ENCODE results near the gene RPP14. TPM values are rescaled to one million over a fixed set of nuclear protein-coding genes. Genes with fewer than 3 reads are reported as not detected.

RPP14 gene
- total RNA-seq, 1 donor from 2014 or later: 23.3 TPM

GRCh38 chr3:58347984-58348383 is 41.9 kb downstream of the RPP14 start:
- TF ChIP-seq CTCF (conservative IDR thresholded peaks at IDR 0.05): no peak
- Mint-ChIP-seq H3K27me3 (no peaks in the 10 kb centered on the region), H3K36me3 (peaks cover 5% of the 10 kb centered on the region), H3K4me3 (no peak overlapping the region), H3K4me1 (ENCODE audit: unreplicated experiment) (peaks cover 29% of the 10 kb centered on the region), H3K27ac (no peak overlapping the region), H3K9me3 (no peaks in the 10 kb centered on the region)
- DNase-seq (ENCODE audit: extremely low spot score, unreplicated experiment): no peak

GRCh38 chr3:58349792-58350626 is 44.0 kb downstream of the RPP14 start:
- H3K36me3 Mint-ChIP-seq: peaks cover 7% of the 10 kb centered on the region
- peaks cover 29% of the 10 kb centered on the region for H3K4me1 Mint-ChIP-seq (ENCODE audit: unreplicated experiment)
- TF ChIP-seq CTCF (conservative IDR thresholded peaks at IDR 0.05): no peak
- no peaks in the 10 kb centered on the region for H3K9me3 Mint-ChIP-seq
- H3K27ac Mint-ChIP-seq: peak overlapping the region; percentile 52
- peak overlapping the region; percentile 44 for H3K4me3 Mint-ChIP-seq
- no peaks in the 10 kb centered on the region for H3K27me3 Mint-ChIP-seq
- DNase-seq (ENCODE audit: extremely low spot score, unreplicated experiment): no peak

GRCh38 chr3:58350627-58351013 is 44.6 kb downstream of the RPP14 start:
- TF ChIP-seq CTCF (conservative IDR thresholded peaks at IDR 0.05): no peak
- Mint-ChIP-seq H3K4me3 (peak overlapping the region; percentile 44), H3K27me3 (no peaks in the 10 kb centered on the region), H3K9me3 (no peaks in the 10 kb centered on the region), H3K36me3 (peaks cover 7% of the 10 kb centered on the region), H3K4me1 (ENCODE audit: unreplicated experiment) (peaks cover 29% of the 10 kb centered on the region), H3K27ac (peak overlapping the region; percentile 52)
- DNase-seq (ENCODE audit: extremely low spot score, unreplicated experiment): no peak

GRCh38 chr3:58351920-58352319 is 45.9 kb downstream of the RPP14 start:
- DNase-seq (ENCODE audit: extremely low spot score, unreplicated experiment): no peak

GRCh38 chr3:58352626-58353025 is 46.6 kb downstream of the RPP14 start:
- H3K9me3 Mint-ChIP-seq: no peaks in the 10 kb centered on the region
- H3K4me3 Mint-ChIP-seq: no peak overlapping the region
- no peak overlapping the region for H3K27ac Mint-ChIP-seq
- H3K4me1 Mint-ChIP-seq (ENCODE audit: unreplicated experiment): peaks cover 29% of the 10 kb centered on the region
- no peaks in the 10 kb centered on the region for H3K27me3 Mint-ChIP-seq
- peaks cover 3% of the 10 kb centered on the region for H3K36me3 Mint-ChIP-seq
- TF ChIP-seq CTCF (conservative IDR thresholded peaks at IDR 0.05): no peak
- no peak for DNase-seq (ENCODE audit: extremely low spot score, unreplicated experiment)

More at GRCh38 chr3:58351920-58352319, 45.9 kb downstream of the RPP14 start:
- Mint-ChIP-seq H3K36me3 (peaks cover 3% of the 10 kb centered on the region), H3K27ac (no peak overlapping the region), H3K27me3 (no peaks in the 10 kb centered on the region), H3K4me3 (no peak overlapping the region), H3K9me3 (no peaks in the 10 kb centered on the region), H3K4me1 (ENCODE audit: unreplicated experiment) (peaks cover 29% of the 10 kb centered on the region)
- no peak for TF ChIP-seq CTCF (conservative IDR thresholded peaks at IDR 0.05)
